Liver (tissue), 9 donors: Measurements from ENCODE around the gene KL. TPM values are rescaled to one million over a fixed set of nuclear protein-coding genes. Genes with fewer than 3 reads are reported as not detected.

Source experiments
- DNase-seq: peaks from one replicate; pipeline ENCODE4 v3.0.0-alpha.2; 2017; ENCODE audit warnings: low spot score
- H3K27ac ChIP-seq, 2 donors: one replicate each; pipeline ENCODE4 v1.7.0; 2013; ENCODE audit warnings: inconsistent platforms in 2 of 2, low read length in 2 of 2, control low read depth in 1 of 2, low read depth in 1 of 2, mild to moderate bottlenecking in 1 of 2
- H3K27me3 ChIP-seq, 4 donors: one replicate each; pipeline versions ENCODE4 v1.6.1 to v1.7.0; 2013; ENCODE audit warnings: low read length in 3 of 4, inconsistent platforms in 1 of 4, mild to moderate bottlenecking in 1 of 4, moderate library complexity in 1 of 4; ENCODE audit not compliant: control insufficient read depth in 4 of 4, insufficient read depth in 4 of 4
- H3K36me3 ChIP-seq, 4 donors: one replicate each; pipeline versions ENCODE4 v1.6.1 to v1.7.0; 2013; ENCODE audit warnings: low read length in 3 of 4, mild to moderate bottlenecking in 3 of 4, low read depth in 1 of 4, moderate library complexity in 1 of 4; ENCODE audit not compliant: control insufficient read depth in 4 of 4, insufficient read depth in 3 of 4
- H3K4me1 ChIP-seq, 4 donors: one replicate each; pipeline versions ENCODE4 v1.6.1 to v1.7.0; 2013; ENCODE audit warnings: low read length in 3 of 4, mild to moderate bottlenecking in 3 of 4, moderate library complexity in 1 of 4; ENCODE audit not compliant: control insufficient read depth in 4 of 4, insufficient read depth in 4 of 4
- H3K4me3 ChIP-seq, 3 donors: one replicate each; pipeline versions ENCODE4 v1.6.1 to v1.7.0; 2013; ENCODE audit warnings: low read length in 3 of 3, control low read depth in 1 of 3, low read depth in 1 of 3, mild to moderate bottlenecking in 1 of 3
- H3K9ac ChIP-seq, 2 donors: one replicate each; pipeline ENCODE4 v1.7.0; 2013; ENCODE audit warnings: low read length in 2 of 2, mild to moderate bottlenecking in 2 of 2, moderate library complexity in 2 of 2, control low read depth in 1 of 2, low read depth in 1 of 2
- H3K9me3 ChIP-seq, 4 donors: one replicate each; pipeline versions ENCODE4 v1.6.1 to v1.7.0; 2013; ENCODE audit warnings: low read length in 3 of 4; ENCODE audit not compliant: control insufficient read depth in 4 of 4
- EGR1 ChIP-seq, 2 donors: IDR thresholded peaks; 2 replicates each; pipeline ENCODE4 v1.6.1; 2016 to 2018; ENCODE audit warnings: antibody characterized with exemption in 2 of 2, low read depth in 2 of 2
- FOXA1 ChIP-seq: IDR thresholded peaks from 2 replicates; pipeline ENCODE4 v1.6.1; 2016; ENCODE audit warnings: antibody characterized with exemption
- GABPA ChIP-seq, 2 donors: IDR thresholded peaks in 1 of 2; conservative IDR thresholded peaks in 1 of 2; 2 replicates each; pipeline ENCODE4 v1.6.1; 2016; ENCODE audit warnings: antibody characterized with exemption in 2 of 2, mild to moderate bottlenecking in 1 of 2, moderate library complexity in 1 of 2
- HNF4A ChIP-seq, 2 donors: conservative IDR thresholded peaks; 2 replicates each; pipeline ENCODE4 v1.6.1; 2016; ENCODE audit warnings: antibody characterized with exemption in 2 of 2, mild to moderate bottlenecking in 2 of 2
- HNF4G ChIP-seq: IDR thresholded peaks from 2 replicates; pipeline ENCODE4 v1.6.1; 2016; ENCODE audit warnings: antibody characterized with exemption
- JUND ChIP-seq, 2 donors: IDR thresholded peaks; 2 replicates each; pipeline ENCODE4 v1.6.1; 2016; ENCODE audit warnings: antibody characterized with exemption in 2 of 2
- NR2F2 ChIP-seq: IDR thresholded peaks from 2 replicates; pipeline ENCODE4 v1.6.1; 2016; ENCODE audit warnings: antibody characterized with exemption
- RAD21 ChIP-seq, 2 donors: IDR thresholded peaks; 2 replicates each; pipeline ENCODE4 v1.6.1; 2016; ENCODE audit warnings: antibody characterized with exemption in 2 of 2, mild to moderate bottlenecking in 2 of 2
- RXRA ChIP-seq, 2 donors: IDR thresholded peaks; 2 replicates each; pipeline ENCODE4 v1.6.1; 2017 to 2018; ENCODE audit warnings: antibody characterized with exemption in 2 of 2, mild to moderate bottlenecking in 1 of 2
- SP1 ChIP-seq: IDR thresholded peaks from 2 replicates; pipeline ENCODE4 v1.6.1; 2018; ENCODE audit warnings: antibody characterized with exemption, mild to moderate bottlenecking
- TAF1 ChIP-seq: conservative IDR thresholded peaks from 2 replicates; pipeline ENCODE4 v1.6.1; 2016; ENCODE audit warnings: antibody characterized with exemption, mild to moderate bottlenecking
- YY1 ChIP-seq: IDR thresholded peaks from 2 replicates; pipeline ENCODE4 v1.6.1; 2016; ENCODE audit warnings: antibody characterized with exemption, mild to moderate bottlenecking
- WGBS: extraction: QIAGEN DNeasy Blood & Tissue Kit; methylation state at CpG from one replicate; pipeline ENCODE4 v1.1.7; 2013; 5-methylcytosine and 5-hydroxymethylcytosine counted together
- polyA plus RNA-seq, 2 donors: library from polyadenylated mRNA; stranded (reverse) in 1 of 2; unstranded in 1 of 2; fragments of 200-250 nt in 1 of 2; fragments of >200 nt in 1 of 2; fragmentation: Nextera tagmentation in 1 of 2; extraction: Ambion mirVana in 1 of 2; gene quantifications; one replicate each; pipeline versions ENCODE4 v1.2.1 to v1.2.3, GENCODE V29; 2013 to 2015
- total RNA-seq, 2 donors: library from RNA; depleted of rRNA; stranded (reverse); fragments of >200 nt; gene quantifications; one replicate each; pipeline ENCODE4 v1.2.3, GENCODE V29; 2014
- TF ChIP-seq, protein P1 (sequence below): IDR thresholded peaks from 2 replicates; pipeline ENCODE4 v1.6.1; 2016; ENCODE audit warnings: antibody characterized with exemption
- TF ChIP-seq, protein P2 (sequence below): IDR thresholded peaks from 2 replicates; pipeline ENCODE4 v1.6.1; 2016; ENCODE audit warnings: antibody characterized with exemption, mild to moderate bottlenecking
- TF ChIP-seq, protein P3 (sequence below): IDR thresholded peaks from 2 replicates; pipeline ENCODE4 v1.6.1; 2016; ENCODE audit warnings: antibody characterized with exemption
- donor health status: healthy.
- donor health status: healthy.
- donor health status: healthy.
- donor health status: healthy.
- donor health status: healthy.

KL gene
- total and polyA plus RNA-seq, 4 donors, result 0.13 to 0.92 (median 0.28) TPM

DNA sequence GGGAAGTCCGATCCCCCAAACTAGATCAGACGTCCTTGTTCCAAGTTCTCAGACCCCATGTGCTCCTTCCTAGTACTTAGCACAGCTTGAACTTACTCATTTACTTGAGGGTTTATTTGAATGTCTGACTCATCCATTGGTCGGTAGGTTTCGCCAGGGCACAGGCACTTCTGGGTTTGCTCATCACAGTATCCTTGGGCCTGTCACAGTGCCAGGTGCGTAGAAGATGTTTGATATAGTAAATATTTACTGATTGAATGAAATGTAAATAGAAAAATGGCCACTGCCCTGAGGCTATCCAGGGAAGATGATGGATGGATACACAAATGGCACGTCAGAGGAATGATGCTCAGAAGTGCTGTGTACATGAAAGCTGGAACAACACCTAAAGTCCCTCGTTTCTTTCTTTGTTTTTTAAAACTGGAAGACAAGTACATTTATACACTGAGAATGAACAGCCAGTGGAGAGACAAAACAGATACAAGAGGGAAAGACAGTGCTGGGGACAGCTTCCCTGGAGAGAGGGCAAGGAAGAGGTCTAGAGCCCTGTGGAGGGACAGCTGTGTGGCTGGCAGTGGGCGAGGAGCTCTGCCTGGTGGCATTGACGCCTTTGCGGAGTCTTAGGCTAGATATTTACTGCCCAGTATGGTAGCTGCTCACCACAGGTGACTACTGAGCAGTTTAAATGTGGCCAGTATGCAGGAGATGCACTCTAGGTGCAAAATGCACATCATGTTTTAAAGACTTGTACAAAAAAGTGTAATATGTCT, 31.2 kb upstream of the KL start:
- Histone ChIP-seq H3K4me3 (no peak overlapping the region), H3K27me3 (no peaks in the 10 kb centered on the region), H3K27ac (no peak overlapping the region), H3K4me1 (no peaks in the 10 kb centered on the region), H3K9me3 (no peaks in the 10 kb centered on the region), H3K36me3 (no peaks in the 10 kb centered on the region), H3K9ac (no peak overlapping the region)
- TF ChIP-seq EGR1 (IDR thresholded peaks at IDR 0.05; ENCODE audit: low read depth in 2 of 2) (no peak), TAF1 (no peak), NR2F2 (no peak), JUND (IDR thresholded peaks at IDR 0.05) (no peak), YY1 (no peak), FOXA1 (no peak), HNF4G (no peak), SP1 (no peak), GABPA (IDR thresholded peaks at IDR 0.05 in 1 of 2, conservative IDR thresholded peaks at IDR 0.05 in 1 of 2) (no peak), HNF4A (conservative IDR thresholded peaks at IDR 0.05) (no peak), RXRA (IDR thresholded peaks at IDR 0.05) (no peak)
- TF ChIP-seq, protein P1, sequence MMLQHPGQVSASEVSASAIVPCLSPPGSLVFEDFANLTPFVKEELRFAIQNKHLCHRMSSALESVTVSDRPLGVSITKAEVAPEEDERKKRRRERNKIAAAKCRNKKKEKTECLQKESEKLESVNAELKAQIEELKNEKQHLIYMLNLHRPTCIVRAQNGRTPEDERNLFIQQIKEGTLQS, result no peak
- TF ChIP-seq, protein P2, sequence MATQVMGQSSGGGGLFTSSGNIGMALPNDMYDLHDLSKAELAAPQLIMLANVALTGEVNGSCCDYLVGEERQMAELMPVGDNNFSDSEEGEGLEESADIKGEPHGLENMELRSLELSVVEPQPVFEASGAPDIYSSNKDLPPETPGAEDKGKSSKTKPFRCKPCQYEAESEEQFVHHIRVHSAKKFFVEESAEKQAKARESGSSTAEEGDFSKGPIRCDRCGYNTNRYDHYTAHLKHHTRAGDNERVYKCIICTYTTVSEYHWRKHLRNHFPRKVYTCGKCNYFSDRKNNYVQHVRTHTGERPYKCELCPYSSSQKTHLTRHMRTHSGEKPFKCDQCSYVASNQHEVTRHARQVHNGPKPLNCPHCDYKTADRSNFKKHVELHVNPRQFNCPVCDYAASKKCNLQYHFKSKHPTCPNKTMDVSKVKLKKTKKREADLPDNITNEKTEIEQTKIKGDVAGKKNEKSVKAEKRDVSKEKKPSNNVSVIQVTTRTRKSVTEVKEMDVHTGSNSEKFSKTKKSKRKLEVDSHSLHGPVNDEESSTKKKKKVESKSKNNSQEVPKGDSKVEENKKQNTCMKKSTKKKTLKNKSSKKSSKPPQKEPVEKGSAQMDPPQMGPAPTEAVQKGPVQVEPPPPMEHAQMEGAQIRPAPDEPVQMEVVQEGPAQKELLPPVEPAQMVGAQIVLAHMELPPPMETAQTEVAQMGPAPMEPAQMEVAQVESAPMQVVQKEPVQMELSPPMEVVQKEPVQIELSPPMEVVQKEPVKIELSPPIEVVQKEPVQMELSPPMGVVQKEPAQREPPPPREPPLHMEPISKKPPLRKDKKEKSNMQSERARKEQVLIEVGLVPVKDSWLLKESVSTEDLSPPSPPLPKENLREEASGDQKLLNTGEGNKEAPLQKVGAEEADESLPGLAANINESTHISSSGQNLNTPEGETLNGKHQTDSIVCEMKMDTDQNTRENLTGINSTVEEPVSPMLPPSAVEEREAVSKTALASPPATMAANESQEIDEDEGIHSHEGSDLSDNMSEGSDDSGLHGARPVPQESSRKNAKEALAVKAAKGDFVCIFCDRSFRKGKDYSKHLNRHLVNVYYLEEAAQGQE, result no peak
- TF ChIP-seq, protein P3, sequence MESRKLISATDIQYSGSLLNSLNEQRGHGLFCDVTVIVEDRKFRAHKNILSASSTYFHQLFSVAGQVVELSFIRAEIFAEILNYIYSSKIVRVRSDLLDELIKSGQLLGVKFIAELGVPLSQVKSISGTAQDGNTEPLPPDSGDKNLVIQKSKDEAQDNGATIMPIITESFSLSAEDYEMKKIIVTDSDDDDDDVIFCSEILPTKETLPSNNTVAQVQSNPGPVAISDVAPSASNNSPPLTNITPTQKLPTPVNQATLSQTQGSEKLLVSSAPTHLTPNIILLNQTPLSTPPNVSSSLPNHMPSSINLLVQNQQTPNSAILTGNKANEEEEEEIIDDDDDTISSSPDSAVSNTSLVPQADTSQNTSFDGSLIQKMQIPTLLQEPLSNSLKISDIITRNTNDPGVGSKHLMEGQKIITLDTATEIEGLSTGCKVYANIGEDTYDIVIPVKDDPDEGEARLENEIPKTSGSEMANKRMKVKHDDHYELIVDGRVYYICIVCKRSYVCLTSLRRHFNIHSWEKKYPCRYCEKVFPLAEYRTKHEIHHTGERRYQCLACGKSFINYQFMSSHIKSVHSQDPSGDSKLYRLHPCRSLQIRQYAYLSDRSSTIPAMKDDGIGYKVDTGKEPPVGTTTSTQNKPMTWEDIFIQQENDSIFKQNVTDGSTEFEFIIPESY, result no peak
- DNase-seq, result no peak
- WGBS, result 64% methylated on average over 10 of the region's 10 CpGs

DNA sequence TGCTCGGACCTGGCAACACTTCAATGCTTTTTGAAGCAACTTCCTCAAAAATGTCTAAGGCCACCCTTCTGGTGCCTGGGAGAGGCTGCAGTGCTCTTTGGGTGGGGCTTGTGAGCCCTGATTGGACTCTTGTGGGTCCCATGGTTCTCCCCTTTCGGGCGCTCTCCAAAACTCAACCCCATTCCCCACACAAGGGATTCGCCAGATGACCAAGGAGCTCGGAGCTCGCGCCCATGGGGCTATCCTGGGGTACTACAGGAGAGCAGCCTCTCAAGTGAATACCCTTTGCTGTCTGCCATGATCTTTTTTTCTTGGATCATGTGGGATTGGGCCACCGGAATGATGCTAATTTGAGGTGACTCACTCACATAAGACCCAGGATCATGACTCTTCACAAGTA, 29.7 kb upstream of the KL start:
- no peak for TF ChIP-seq RXRA (IDR thresholded peaks at IDR 0.05)
- no peak for TF ChIP-seq JUND (IDR thresholded peaks at IDR 0.05)
- no peak for TF ChIP-seq NR2F2
- TF ChIP-seq RAD21 (IDR thresholded peaks at IDR 0.05), result no peak
- Histone ChIP-seq H3K4me3 (no peak overlapping the region), H3K27me3 (no peaks in the 10 kb centered on the region), H3K27ac (no peak overlapping the region), H3K4me1 (no peaks in the 10 kb centered on the region), H3K36me3 (no peaks in the 10 kb centered on the region), H3K9ac (no peak overlapping the region), H3K9me3 (no peaks in the 10 kb centered on the region)
- 95% methylated on average over 8 of the region's 8 CpGs for WGBS
- no peak for DNase-seq
